Sigmoid colon (tissue), 7 donors: ENCODE measurements around the gene KRT20. TPM values are rescaled to one million over a fixed set of nuclear protein-coding genes. Genes with fewer than 3 reads are reported as not detected.

Experiments
- DNase-seq: peaks from one replicate; pipeline ENCODE4 v3.0.0-alpha.2; 2019
- H3K27ac ChIP-seq, 4 donors: fragments of 200-600 bp; sonication (generic); one replicate each; pipeline ENCODE4 v1.5.1; 2016 to 2019; ENCODE audit warnings: mild to moderate bottlenecking in 1 of 4
- H3K27me3 ChIP-seq, 3 donors: fragments of 200-600 bp; sonication (generic); one replicate each; pipeline ENCODE4 v1.5.1; 2019; ENCODE audit warnings: mild to moderate bottlenecking in 1 of 3
- H3K36me3 ChIP-seq, 4 donors: fragments of 200-600 bp; sonication (generic); one replicate each; pipeline ENCODE4 v1.5.1; 2016 to 2019
- H3K4me1 ChIP-seq, 4 donors: fragments of 200-600 bp; sonication (generic); one replicate each; pipeline ENCODE4 v1.5.1; 2017 to 2019
- H3K4me3 ChIP-seq, 4 donors: fragments of 200-600 bp; sonication (generic); one replicate each; pipeline ENCODE4 v1.5.1; 2017 to 2019; ENCODE audit warnings: mild to moderate bottlenecking in 2 of 4, moderate library complexity in 1 of 4
- H3K9me3 ChIP-seq, 4 donors: fragments of 200-600 bp in 3 of 4; sonication (generic) in 3 of 4; one replicate each; pipeline versions ENCODE4 v1.5.1 to v1.6.1; 2013 to 2019
- CTCF ChIP-seq, 4 experiments: fragments of 450-650 bp in 3 of 4; fragments of 200-600 bp in 1 of 4; IDR thresholded peaks; one replicate each; pipeline ENCODE4 v1.5.1; 2016 to 2019; ENCODE audit warnings: antibody characterized with exemption in 4 of 4, mild to moderate bottlenecking in 3 of 4, moderate library complexity in 2 of 4
- EP300 ChIP-seq, 4 donors: sonication (generic); formaldehyde crosslinking; IDR thresholded peaks; one replicate each; pipeline ENCODE4 v1.6.1; 2017; ENCODE audit warnings: antibody characterized with exemption in 4 of 4
- POLR2A ChIP-seq, 2 donors: fragments of 450-650 bp; IDR thresholded peaks; one replicate each; pipeline ENCODE4 v1.6.1; 2016; ENCODE audit warnings: antibody characterized with exemption in 2 of 2, mild to moderate bottlenecking in 2 of 2, moderate library complexity in 2 of 2
- POLR2AphosphoS5 ChIP-seq, 4 donors: sonication (generic); formaldehyde crosslinking; IDR thresholded peaks; one replicate each; pipeline ENCODE4 v1.6.1; 2017; ENCODE audit warnings: antibody characterized with exemption in 4 of 4
- WGBS, 2 donors: extraction: QIAGEN DNeasy Blood & Tissue Kit; methylation state at CpG; one replicate each; pipeline ENCODE4 v1.1.7; 2013; 5-methylcytosine and 5-hydroxymethylcytosine counted together
- intact Hi-C: fragments of 100-400 bp; cut with DNase I; formaldehyde crosslinking; loops from one replicate; pipeline ENCODE4 v1.15.1; 2023
- polyA plus RNA-seq, 3 donors: library from polyadenylated mRNA; stranded (reverse); fragments of 200-250 nt; gene quantifications; one replicate each; pipeline ENCODE4 v1.2.3, GENCODE V29; 2013
- total RNA-seq, 4 donors: library from RNA; depleted of rRNA; stranded (reverse); fragments of >200 nt; gene quantifications; one replicate each; pipeline ENCODE4 v1.1.0, GENCODE V29; 2016
- donor health status: healthy with polysubstance abuse.
- donor health status: Bipolar disorder and iron deficiency.
- donor health status: healthy.

Gene KRT20
- total and polyA plus RNA-seq, 7 donors: 1.4 to 2,181 (median 1,034) TPM; not detected in 2

GRCh38 chr17:40878044-40878443 lies 7.0 kb downstream of the KRT20 start:
- DNase-seq: no peak
- no peaks in the 10 kb centered on the region for H3K36me3 ChIP-seq
- 90 to 93% methylated on average over 9 of the region's 9 CpGs for WGBS, 2 donors
- no peaks in the 10 kb centered on the region for H3K9me3 ChIP-seq
- no peak overlapping the region for H3K27ac ChIP-seq
- intact Hi-C loops: no loop called here
- H3K27me3 ChIP-seq: no peaks in the 10 kb centered on the region
- no peak for TF ChIP-seq POLR2A (IDR thresholded peaks at IDR 0.05)
- no peak for TF ChIP-seq POLR2AphosphoS5 (IDR thresholded peaks at IDR 0.05)
- no peak for TF ChIP-seq EP300 (IDR thresholded peaks at IDR 0.05)
- TF ChIP-seq CTCF (IDR thresholded peaks at IDR 0.05): no peak
- no peaks in the 10 kb centered on the region for H3K4me1 ChIP-seq
- no peak overlapping the region for H3K4me3 ChIP-seq

GRCh38 chr17:40873801-40874200 lies 11.2 kb downstream of the KRT20 start:
- no peak for TF ChIP-seq EP300 (IDR thresholded peaks at IDR 0.05)
- no peak for TF ChIP-seq CTCF (IDR thresholded peaks at IDR 0.05)
- no peak for TF ChIP-seq POLR2AphosphoS5 (IDR thresholded peaks at IDR 0.05)
- TF ChIP-seq POLR2A (IDR thresholded peaks at IDR 0.05): no peak
- Histone ChIP-seq H3K4me3 (no peak overlapping the region), H3K27ac (no peak overlapping the region), H3K27me3 (no peaks in the 10 kb centered on the region), H3K4me1 (no peaks in the 10 kb centered on the region), H3K9me3 (no peaks in the 10 kb centered on the region), H3K36me3 (no peaks in the 10 kb centered on the region)
- intact Hi-C loops: no loop called here
- WGBS, 2 donors: 94 to 100% methylated on average over 1 of the region's 1 CpG
- no peak for DNase-seq

GRCh38 chr17:40873255-40873654 lies 11.8 kb downstream of the KRT20 start:
- intact Hi-C loops: no loop called here
- DNase-seq: no peak
- H3K27me3 ChIP-seq: no peaks in the 10 kb centered on the region
- no peaks in the 10 kb centered on the region for H3K9me3 ChIP-seq
- H3K4me3 ChIP-seq: no peak overlapping the region
- TF ChIP-seq POLR2AphosphoS5 (IDR thresholded peaks at IDR 0.05) (no peak), CTCF (IDR thresholded peaks at IDR 0.05) (no peak), POLR2A (IDR thresholded peaks at IDR 0.05) (no peak), EP300 (IDR thresholded peaks at IDR 0.05) (no peak)
- H3K4me1 ChIP-seq: no peaks in the 10 kb centered on the region
- H3K27ac ChIP-seq: no peak overlapping the region
- H3K36me3 ChIP-seq: no peaks in the 10 kb centered on the region

GRCh38 chr17:40872416-40872815 lies 12.6 kb downstream of the KRT20 start:
- no peaks in the 10 kb centered on the region for H3K9me3 ChIP-seq
- H3K36me3 ChIP-seq: no peaks in the 10 kb centered on the region
- no peak for DNase-seq
- H3K4me3 ChIP-seq: no peak overlapping the region
- no peaks in the 10 kb centered on the region for H3K27me3 ChIP-seq
- no peaks in the 10 kb centered on the region for H3K4me1 ChIP-seq
- TF ChIP-seq CTCF (IDR thresholded peaks at IDR 0.05) (no peak), EP300 (IDR thresholded peaks at IDR 0.05) (no peak), POLR2AphosphoS5 (IDR thresholded peaks at IDR 0.05) (no peak), POLR2A (IDR thresholded peaks at IDR 0.05) (no peak)
- intact Hi-C loops: no loop called here
- no peak overlapping the region for H3K27ac ChIP-seq

GRCh38 chr17:40871316-40871715 lies 13.7 kb downstream of the KRT20 start:
- Histone ChIP-seq H3K27me3 (no peaks in the 10 kb centered on the region), H3K36me3 (no peaks in the 10 kb centered on the region), H3K9me3 (no peaks in the 10 kb centered on the region), H3K4me1 (no peaks in the 10 kb centered on the region), H3K27ac (no peak overlapping the region), H3K4me3 (no peak overlapping the region)
- WGBS, 2 donors: 90 to 95% methylated on average over 7 of the region's 7 CpGs
- no peak for DNase-seq
- intact Hi-C loops: no loop called here
- TF ChIP-seq POLR2A (IDR thresholded peaks at IDR 0.05) (no peak), POLR2AphosphoS5 (IDR thresholded peaks at IDR 0.05) (no peak), EP300 (IDR thresholded peaks at IDR 0.05) (no peak), CTCF (IDR thresholded peaks at IDR 0.05) (no peak)
